Measurements from ENCODE around the gene CDYL2.

The CDYL2 gene

DNA sequence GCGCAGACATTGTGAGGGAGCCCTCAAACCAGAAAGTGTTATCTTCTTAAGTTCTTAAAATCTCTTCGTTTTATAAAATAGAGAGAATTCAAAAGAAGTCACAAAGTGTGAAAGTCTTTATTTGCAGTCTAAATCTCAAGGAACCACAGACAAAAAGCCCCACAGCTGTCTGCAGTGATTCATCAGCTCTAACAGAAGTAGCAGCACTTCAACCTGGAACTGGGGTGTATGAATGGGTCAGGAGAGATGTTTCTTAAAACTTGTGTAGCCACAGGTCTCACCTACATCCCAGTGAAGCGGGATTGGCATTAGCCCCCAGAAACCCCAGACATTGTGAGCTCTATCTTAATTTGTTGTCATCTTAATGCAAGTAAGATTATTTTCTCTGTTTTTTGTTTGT is 61.1 kb downstream of the CDYL2 start:
- DNase-seq, result peak in 1 of 5 experiments; percentile 46

DNA sequence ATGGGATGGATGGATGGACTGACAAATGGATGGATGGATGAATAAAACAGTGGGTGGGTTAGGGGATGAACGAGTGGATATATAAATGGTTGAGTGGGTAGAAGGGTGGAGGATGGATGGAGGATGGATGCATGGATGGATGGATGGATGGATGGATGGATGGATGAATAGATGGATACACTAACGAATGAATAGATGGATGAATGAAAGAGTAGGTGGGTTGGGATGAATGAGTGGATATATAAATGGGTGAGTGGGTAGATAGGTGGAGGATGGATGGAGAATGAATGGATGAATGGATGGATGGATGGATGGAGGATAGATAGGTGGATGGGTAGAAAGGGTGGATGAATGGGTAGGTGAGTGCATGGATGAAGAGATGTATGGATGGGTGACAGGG is 62.1 kb downstream of the CDYL2 start:
- no peak for DNase-seq

DNA sequence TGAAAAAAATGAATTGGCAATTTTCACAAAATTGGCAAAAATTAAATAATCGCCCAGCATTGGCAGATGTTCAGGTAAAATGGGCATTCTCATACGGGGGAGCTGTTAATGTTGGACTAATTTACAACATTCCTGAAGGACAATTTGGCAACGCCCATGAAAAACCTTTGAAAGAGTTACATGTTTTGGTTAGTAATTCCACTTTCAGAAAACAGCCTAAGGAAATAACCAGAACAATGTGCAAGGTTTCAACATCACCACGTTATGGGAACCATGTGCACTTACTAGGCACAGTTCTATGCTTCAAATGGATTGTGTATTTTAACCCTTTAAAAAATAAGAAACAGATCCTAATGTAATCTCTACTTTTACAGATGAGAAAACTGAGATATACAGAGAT is 62.7 kb downstream of the CDYL2 start:
- no peak for DNase-seq

DNA sequence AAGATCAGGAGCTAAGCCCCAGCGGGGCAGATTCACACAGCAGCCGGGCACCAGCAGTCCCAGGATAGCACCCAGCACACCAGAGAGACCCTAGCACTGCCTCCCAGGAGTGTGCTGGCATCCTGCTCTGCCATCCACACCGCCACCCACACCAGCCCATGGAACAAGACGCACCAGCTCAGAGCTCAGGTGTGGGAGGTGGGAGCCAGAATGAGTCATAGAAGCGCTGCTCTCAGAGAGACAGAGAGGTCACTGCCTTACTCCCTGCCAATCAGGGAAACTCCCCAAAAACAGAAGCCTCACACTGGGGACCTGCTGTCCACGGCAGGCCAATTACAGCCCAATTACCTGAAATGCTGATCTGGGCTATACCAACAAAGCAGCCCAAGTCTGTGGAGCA is 64.9 kb downstream of the CDYL2 start:
- peak in 2 of 5 experiments; percentile 13 to 19 for DNase-seq

DNA sequence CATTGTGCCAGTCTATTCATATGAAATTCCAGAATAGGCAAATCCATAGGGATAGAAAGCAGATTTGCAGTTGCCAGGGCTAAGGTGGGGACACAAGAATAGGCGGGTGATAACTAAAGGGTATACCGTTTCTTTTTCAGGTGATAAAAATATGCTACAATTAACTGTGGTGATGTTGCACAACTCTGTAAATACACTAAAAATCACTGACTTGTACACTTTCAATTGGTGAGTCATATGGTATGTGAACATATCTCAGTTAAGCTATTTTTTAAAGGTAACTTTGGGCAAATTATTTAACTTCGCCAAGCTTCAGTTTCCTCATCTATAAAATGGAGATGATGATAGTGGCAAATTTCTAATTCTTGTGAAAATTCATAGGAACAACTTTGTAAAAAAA is 65.9 kb downstream of the CDYL2 start:
- no peak for DNase-seq

DNA sequence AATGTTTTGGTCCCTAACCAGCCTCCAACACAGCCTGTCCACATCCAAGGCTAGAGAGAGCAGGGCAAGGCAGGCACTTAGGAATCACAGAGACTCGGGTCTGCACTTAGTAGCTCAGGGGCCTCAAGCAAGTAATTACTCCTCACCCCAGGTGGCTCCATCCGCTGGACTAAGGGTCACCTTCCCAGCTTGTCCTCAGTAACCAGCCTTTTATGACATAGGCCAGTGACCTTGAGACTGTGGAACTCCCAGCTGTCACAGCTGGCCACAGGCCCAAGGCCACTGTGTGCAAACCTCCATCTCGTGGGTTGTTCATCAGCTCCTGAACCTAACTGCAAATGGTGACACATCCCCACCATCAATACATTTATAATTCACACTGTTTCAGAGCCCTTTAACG is 68.6 kb downstream of the CDYL2 start:
- no peak for DNase-seq

DNA sequence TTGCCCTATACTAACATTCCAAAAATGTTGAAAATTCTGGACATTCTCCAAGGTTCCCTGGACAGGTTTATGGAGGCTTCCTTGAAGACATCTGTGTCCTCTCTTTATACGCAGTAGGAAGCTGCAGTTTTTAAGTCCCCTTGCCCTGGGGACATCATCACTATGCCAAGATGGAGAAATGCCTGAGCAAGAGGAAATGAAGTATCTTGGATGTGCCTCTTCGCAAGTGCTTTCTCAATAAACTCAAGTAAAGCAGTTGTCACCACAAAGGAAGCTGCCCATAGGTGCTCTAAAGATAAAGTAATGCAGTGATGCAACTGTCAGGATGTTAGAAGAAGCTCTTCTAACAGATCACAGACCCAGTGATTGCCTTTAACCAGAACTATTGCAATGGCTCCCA is 71.0 kb downstream of the CDYL2 start:
- peak in 1 of 5 experiments; percentile 44 for DNase-seq

DNA sequence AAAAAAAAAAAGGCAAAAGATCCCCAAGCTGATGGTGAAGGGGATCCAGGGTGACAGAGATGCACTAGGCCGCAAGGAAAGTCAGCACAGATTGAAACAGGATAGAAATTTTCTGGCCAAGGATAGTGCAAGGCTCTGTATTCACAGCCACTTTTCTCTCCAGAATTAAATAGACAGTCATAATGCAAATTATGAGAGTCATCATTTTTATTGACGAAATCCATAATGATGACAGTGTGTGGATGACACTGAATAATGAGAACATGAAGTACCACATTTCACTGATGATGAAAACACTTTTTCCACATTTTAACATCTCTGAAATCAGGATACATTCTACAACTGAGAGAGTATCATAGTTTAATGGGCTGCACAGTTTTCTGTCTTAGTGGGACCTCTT is 72.5 kb downstream of the CDYL2 start:
- no peak for DNase-seq

DNA sequence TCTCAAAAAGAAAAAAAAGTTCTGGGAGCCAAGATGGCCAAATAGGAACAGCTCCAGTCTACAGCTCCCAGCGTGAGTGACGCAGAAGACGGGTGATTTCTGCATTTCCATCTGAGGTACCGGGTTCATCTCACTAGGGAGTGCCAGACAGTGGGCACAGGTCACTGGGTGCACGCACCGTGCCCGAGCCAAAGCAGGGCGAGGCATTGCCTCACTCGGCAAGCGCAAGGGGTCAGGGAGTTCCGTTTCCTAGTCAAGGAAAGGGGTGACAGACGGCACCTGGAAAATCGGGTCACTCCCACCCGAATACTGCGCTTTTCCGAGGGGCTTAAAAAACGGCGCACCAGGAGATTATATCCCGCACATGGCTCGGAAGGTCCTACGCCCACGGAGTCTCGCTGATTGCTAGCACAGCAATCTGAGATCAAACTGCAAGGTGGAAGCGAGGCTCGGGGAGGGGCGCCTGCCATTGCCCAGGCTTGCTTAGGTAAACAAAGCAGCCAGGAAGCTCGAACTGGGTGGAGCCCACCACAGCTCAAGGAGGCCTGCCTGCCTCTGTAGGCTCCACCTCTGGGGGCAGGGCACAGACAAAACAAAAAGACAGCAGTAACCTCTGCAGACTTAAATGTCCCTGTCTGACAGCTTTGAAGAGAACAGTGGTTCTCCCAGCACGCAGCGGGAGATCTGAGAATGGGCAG is 77.2 kb downstream of the CDYL2 start:
- peak in 1 of 5 experiments; percentile 4 for DNase-seq

DNA sequence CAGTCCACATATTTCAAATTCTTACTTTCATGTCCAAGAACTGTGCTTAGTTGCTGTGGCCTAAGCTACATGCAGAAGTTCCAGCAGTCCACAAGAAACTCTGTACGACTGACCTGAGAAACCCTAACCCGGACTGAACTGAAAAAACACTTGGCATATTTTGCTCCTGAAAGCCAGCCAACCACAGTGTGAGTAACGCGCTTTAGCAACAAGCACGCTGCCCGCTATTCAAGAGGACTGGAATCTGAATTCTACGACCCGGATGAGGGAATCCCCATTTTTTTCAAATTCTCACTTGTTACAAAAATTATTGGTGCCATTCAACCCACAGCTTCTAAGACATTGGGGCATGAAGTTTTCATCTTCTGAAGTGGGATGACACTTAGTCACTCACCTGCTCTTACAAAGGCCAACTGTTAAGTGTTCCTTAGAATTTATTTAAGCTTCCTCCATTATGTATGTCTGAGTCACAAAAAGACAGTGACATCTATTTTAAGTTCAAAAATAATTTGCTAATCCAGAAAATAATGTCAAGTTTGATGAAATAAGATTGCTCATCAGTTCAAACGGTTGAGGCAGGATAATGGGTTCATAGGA is 78.7 kb downstream of the CDYL2 start:
- no peak for DNase-seq

DNA sequence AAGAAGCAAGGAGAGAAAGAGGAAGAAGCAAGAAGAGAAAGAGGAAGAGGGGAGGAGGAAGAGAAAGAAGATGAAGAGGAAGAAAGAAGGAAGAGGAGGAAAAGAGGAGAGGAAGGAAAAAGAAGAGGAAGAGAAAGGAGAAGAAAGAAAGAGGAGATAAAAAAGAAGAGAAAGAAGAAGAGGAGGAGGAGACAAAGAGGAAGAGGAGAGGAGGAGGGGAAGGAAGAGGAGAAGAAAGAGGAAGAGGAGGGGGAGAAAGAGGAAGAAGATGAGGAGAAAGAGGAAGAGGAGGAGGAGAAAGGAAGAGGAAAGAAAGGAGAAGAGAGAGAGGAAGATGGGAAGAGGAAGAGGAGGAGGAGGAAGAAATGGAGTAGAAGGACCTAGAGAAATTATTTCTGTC is 80.4 kb downstream of the CDYL2 start:
- no peak for DNase-seq

DNA sequence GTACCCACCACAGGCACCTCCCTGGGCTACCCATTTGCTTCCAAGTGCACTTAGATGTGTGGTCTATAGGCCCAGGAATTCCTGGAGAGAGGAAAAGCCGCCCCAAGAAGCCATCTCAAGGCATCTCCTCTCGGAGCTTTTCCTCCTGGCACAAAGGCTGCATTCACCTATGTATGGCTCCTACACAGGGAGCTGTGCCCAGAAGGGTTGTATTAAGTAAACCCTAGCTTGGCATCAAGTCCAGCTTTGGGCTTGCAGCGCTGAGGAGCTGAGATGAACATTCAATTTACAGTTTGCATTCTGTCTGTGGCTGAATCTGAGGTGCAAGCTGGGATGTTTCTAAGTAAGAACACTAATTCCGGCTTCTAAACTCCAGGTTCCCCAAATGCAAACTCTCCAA is 81.3 kb downstream of the CDYL2 start:
- DNase-seq, result no peak

DNA sequence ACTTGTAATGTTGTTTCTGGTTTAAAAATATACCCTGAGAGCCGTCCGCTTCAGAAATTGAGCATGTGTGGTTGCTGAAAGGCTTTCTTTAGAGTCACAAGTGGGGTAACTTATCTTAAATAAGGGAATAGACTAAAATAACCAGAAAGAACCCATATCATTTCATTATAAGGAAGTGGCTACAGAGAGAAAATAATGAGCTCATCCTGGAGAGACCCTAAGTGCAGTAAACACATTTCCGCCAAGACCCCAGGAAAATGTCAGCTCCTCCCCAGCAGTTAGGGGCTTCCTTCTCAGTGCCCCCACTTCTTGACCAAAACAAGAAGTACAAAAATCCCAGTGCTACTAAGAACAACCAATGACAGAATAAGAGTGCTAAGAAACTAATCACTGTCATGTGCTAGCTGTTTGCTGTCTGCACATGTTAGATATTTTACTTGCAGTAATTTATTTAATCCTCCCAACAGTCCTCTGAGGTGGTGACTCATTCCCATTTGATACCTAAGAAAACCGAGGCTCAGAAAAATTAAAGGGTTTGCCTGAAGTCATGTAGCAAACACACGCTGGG is 83.5 kb downstream of the CDYL2 start:
- no peak for DNase-seq

DNA sequence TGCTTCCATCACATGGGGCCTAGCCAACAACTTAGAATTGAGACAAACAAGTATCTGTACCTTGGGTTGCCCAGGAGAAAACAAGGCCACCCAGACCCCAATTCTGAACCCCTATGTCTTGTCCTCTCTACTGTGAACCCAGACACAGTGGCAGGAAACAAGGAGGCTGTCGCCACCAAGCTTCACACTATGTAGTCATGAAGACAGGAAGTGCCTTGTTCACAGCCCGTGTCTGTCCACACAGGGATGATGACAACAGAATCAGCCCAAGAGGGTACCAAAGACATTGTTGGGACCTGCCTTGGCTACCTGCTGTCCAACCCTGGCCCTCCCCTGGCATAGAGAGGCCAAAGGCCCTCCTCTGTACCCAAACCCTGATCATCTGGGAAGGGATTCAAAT is 84.8 kb downstream of the CDYL2 start:
- peak in 1 of 5 experiments; percentile 50 for DNase-seq

DNA sequence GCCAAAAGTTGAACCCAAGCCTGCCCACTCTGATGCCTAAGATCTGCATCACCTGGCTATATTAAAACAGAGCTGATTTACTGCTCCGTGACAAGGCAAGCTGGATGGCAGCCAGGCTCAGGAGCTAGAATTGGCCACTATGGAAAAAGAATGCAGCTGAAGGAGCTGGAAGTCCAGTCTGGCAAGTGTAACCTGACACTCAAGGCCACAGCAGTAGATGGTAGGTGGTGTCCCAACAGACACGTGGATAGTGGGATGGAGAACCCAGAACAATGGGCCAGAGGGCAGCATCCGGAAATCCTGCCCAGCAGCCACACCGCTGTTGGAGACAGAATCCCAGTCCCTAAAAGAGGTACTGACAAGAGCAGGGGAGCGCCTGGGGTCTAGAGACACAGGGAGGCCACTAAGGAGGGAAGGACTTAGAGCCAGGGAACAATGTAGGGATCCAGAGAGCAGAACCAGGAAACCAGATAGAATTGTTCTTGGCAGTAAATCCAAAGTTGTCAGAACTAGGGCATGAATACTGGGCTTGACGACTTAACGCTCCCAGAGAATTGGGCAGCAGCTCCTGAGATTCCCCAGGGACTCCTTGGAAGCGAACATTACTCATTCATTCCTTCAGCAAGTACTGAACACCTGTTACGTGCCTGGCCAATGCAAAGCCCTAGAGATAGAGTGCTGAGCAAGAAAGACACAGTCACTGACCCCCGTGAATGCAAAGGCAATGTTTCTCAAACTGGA is 85.7 kb downstream of the CDYL2 start:
- no peak for DNase-seq

DNA sequence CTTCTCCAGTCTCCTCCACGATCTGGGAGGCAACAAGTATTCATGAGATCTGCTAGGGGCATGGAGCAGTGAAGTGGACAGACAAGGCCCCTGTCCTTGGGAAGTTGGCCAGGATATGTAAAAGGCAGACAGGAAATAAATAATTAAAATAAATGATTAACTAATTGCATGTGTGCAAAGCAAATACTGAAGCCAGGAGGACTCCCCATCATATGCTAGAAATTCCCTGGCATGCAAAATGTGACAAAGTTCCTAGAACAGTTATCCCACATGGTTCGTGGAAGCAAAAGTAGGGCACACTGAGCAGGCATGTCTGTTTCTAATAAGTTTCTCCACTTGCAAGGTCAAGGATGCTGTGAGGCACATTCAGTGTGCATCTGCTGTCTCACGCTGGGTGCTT is 86.8 kb downstream of the CDYL2 start:
- no peak for DNase-seq

DNA sequence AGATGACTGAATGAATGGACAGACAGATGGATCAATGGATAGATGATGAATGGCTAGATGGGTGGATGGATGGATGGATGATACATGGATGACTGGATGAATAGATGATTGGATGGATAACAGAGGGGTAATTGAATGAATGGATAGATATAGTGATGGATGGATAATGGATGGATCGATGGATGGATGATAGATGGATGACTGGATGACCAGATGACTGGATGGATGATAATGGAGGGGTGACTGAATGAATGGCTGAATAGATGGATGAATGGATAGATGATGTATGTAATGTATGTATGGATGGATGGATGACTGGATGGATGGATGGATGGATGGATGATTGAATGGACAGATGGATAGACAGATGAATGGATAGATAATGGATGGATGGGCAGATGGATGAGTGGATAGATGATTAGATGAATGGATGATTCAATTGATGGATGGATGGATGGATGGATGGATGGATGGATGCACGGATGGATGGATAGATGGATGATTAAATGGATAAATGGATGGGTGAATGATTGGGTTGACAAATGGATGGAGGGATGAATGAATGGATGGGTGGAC is 87.7 kb downstream of the CDYL2 start:
- no peak for DNase-seq

DNA sequence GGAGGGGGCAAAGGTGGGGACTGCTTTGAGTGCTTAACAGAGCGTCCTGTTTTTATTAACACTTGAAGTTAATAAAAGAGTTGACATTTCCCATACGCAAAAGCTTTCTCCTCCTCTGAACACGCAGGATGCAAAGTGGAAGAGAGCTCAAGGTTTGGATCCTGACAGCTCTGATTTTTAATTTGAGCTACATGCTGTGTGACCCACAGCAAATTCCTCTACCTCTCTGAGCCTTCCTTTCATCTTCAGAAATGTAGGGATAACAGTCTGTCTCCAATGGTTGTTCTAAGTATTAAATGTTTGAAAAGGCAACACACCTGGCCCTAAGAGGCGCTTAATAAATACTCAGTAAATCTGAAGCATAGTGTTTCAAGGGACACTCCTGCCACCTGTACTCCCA is 93.0 kb downstream of the CDYL2 start:
- no peak for DNase-seq

DNA sequence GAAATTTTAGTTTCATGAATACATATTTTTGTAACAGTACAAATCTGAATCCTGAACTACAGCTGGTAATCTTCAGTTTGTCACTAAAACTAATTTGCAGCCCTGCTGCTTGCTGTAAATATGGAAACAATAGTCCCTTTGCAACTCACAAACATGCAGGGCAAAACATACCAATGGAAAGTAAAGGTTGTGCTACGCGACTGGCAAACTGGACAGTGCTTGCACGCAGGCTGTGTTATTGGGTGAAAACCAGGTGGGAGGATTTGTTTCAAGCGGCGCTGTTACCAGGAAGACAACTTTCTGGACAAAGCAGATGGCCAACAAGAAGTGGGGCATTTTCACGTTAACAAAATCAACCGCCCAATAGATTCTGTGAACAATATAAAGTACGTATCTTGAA is 93.5 kb downstream of the CDYL2 start:
- no peak for DNase-seq

DNA sequence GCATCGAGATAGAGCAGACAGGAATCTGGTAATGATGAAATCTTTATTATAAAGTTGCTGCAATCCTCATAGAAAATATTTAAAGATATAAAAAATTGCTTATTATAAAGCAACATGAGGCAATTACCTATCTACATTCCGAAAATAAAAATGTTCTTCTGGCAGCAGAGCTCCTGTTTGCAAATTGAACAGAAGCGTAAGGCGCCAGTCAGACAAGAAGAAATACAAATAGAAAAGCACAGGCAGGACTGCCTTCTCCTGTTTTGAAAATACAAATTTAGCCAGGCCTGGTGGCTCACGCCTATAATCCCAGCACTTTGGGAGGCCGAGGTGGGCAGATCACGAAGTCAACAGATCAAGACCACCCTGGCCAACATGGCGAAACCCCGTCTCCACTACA is 95.6 kb downstream of the CDYL2 start:
- DNase-seq, result no peak

DNA sequence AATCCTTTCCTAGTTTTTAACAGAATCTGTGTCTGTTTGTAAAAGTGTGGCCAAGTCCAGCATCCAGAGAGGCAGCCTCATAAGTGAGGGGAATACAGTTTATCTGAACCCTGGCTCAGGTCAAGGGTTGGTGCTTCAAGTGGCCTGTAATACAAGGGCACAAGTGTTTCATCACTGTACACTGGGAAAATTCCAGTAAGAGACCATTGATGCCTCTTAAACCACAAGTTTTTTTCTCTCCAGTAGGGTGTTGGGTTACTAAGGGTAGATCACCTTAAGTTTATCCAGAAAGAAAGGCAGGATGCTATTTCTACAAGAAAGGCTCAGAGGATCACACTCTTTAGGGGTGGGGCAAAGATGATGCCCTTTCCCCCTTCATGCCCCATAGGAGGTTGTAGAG is 96.7 kb downstream of the CDYL2 start:
- no peak for DNase-seq

DNA sequence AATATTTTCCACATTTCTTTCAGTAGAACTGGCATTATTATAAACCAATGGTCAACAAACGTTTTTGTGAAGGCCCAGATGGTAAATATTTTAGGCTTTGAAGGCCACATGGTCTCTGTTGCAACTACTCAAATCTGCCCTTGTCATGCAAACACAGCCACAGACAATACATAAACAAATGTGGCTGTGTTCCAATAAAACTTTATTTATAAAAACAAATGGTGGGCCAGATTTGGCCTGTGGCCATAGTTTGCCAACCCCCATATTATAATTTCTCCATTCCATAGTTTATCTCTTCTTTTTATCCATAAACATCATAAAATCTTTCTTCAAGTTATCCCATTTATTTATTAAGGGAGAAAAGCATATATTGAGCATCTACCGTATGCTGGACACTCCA is 98.8 kb downstream of the CDYL2 start:
- DNase-seq, result no peak

DNA sequence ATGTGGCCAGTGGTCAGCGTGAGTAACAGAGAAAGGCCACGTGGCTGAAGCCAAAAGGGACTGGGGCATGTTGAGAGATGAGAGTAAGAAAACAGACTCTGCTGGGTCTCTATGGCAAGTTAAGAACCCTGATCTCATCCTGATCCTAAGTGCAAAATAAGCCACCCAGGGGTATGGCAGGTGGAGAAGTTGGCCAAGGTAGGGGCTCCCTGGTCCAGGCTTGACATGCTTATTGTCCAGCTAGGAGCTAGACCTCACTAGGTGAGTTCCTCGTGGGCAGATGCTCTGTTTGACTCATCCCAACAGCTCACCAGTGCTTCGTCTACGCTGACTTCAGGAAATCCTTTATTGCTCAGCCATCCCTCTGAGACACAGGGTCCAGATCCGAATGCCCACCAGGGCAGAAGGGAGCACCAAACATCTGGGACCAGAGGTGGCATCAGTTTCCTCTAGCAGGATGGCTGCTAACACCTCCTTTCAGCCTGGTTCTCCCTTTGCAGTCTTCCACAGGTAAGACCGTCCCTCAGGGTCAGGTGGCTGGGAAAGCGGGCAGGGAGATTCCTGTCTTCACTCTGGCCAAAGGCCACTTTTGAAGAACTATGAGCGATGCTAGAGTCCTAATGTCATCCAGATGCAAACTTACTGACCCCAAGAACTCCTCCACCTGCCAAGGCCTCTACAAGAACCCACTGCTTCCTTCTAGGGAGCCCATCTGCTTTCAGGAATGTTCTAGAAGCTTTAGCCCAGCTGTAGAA is 99.5 kb downstream of the CDYL2 start:
- DNase-seq, result no peak
